GM12872 (cell line): Measurements from ENCODE around the gene FAHD1.

Experiments used
- TF ChIP-seq, protein P1 (sequence below): IDR thresholded peaks from 3 replicates; pipeline ENCODE4 v1.5.1; 2011; ENCODE audit warnings: low read depth, mild to moderate bottlenecking, low read length, moderate library complexity; ENCODE audit not compliant: insufficient read depth

FAHD1 gene

DNA sequence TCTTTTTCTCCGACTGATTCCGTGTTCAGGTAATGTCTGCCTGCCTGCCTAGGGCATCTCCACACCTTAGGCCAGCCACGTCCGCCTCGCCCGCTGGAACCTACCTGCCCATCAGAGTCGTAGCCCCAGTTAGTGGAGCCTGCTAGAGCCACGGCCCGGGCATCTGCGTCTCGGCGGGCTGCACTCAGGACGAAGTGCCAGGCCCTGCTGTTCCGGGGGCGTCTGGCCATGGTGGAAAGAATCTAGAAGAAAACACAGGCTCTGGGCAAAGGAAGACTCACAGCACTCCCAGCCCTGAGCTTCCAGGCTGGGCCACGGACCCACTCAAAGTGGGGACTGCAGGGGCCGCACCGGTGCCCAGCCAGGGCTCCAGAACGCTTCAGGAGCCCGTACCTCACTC lies 45.8 kb upstream of the FAHD1 start:
- TF ChIP-seq, protein P1, sequence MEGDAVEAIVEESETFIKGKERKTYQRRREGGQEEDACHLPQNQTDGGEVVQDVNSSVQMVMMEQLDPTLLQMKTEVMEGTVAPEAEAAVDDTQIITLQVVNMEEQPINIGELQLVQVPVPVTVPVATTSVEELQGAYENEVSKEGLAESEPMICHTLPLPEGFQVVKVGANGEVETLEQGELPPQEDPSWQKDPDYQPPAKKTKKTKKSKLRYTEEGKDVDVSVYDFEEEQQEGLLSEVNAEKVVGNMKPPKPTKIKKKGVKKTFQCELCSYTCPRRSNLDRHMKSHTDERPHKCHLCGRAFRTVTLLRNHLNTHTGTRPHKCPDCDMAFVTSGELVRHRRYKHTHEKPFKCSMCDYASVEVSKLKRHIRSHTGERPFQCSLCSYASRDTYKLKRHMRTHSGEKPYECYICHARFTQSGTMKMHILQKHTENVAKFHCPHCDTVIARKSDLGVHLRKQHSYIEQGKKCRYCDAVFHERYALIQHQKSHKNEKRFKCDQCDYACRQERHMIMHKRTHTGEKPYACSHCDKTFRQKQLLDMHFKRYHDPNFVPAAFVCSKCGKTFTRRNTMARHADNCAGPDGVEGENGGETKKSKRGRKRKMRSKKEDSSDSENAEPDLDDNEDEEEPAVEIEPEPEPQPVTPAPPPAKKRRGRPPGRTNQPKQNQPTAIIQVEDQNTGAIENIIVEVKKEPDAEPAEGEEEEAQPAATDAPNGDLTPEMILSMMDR = no peak

DNA sequence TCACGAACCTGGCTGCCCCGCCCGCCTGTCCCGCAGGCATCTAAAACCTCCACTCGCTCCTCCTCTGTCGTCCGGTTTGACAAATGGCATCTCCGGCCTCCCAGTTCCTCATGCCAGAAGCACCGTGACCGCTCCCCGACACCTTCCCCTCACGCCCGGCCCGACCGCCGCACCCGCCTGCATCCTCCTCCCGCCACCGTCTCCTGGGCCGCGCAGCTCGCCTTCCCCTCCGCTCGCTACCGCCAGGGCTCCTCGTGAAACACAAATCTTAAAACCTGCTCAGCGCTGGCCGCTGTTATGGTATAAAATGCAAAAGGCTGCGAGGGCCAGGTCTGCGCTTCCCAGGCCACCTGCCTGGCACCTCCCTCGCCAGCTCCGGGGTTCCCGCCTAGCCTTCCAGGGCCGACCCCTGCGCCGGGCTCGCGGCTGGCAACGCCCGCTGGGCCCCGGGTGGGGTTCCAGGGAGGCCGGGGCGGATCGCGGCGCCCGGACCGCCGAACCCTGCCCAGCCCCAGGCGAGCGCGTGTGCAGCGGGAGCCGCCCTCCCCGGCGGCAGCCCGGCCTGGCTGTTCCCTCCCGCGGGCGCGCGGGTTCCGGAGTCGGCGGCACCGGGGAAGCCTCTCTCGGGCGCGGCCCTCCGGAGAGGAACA lies 45.1 kb upstream of the FAHD1 start:
- TF ChIP-seq, protein P1 = no peak

DNA sequence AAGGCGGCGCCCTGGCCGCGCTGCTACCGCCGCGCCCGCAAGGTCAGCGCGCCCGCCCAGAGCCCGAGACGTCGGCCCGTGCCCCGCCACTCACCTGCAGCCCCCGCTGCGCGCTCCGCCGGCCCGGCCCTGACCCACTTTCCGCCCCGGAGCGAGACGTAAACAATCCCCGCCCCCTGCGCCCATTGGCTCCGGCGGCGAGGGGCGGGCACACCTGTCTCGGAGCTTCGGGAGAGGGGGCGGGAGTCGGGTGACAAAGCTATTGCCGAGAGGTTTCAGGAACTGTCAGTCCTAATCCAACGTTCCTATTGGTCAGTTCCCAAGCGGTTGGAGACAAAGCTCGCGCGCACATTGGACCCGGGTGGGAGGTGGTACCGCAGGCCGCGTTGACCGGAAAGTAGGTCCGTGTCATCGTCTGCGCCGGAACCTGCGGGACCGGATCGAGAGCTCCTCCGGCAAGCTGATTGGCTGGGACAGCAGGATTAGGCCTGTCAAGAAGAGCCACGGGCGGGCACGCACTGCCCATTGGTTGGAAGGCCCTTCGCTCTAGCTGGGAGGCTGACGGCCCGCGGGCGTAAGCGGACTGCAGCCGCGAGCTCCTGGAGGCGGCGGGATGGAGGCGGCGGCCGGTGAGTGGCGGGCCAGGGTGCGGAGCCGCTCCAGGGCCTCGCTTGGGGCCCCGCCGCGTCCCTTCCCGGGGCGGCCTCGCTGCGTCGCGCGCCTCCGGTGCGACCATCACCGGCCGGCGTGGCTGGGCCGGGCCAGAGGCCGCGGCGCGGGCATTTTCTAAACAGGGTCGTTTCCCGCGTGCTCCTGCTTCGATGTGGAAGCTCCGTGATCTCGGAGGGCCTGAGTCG lies 44.4 kb upstream of the FAHD1 start, which contains the start of the genes NUBP2 and SPSB3:
TSS of gene NUBP2 (plus strand) at position 553 of the 857 bp plus-strand sequence. CDS start at position 614, 61 bp downstream.
TSS of gene SPSB3 (minus strand) at position 164 of the 857 bp plus-strand sequence. CDS start 1,088 bp downstream, outside the sequence.
- TF ChIP-seq, protein P1 = no peak

DNA sequence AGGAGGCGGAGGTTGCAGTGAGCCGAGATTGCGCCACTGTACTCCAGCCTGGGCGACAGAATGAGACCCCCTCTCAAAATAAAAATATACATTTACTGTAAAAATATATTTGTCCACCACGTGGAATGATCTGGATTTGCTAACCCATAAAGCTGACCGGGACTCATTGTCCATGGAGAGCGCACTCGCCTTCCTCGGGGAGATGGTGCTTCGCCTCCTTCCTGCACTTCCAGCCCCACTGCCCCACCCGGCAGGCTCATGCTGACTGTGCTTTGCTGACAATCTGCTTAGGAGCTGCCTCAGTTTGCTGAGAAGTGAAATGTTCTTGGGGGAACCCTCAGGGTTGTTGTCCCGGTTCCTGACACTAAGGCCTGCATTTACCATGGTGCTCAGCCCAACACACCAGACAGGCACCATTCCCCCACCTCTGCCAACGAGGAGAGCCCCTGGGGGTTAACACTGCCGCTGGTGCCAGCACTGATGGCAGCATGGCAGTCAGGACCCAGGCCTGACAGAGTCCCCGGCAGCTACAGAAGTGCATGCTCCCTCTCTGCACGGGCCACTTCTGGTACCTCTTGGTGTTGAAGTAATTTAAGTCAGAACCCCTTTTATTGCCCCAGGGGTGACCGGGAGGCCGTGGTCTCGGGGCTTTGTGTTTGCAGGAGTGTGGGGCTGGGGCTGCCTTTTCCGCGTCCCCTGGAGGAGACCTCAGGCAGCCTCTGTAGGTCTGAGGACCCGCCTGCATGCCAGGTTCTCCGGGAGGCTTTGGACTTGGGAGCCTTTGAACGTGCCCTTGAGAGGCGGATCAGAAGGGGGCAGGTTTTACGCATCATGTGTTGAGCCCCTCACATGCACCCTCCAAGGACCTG lies 41.8 kb upstream of the FAHD1 start:
- TF ChIP-seq, protein P1 = no peak

DNA sequence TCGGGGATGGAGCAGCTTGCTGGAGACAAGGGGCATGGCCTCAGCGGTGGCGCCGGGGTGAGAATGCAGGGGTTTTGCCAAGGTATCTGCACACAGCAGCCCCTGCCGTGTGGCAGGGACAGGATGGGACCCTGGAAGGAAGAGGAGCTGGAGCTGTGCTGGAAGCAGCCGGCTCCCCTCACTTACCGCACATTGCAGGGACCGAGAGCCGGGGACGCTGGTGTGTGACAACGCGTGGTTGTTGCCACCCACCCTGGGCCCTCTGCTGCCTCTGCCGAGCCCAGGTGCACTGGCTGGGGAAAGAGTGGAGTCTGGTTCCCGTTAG lies 41.2 kb upstream of the FAHD1 start:
- TF ChIP-seq, protein P1 = no peak

DNA sequence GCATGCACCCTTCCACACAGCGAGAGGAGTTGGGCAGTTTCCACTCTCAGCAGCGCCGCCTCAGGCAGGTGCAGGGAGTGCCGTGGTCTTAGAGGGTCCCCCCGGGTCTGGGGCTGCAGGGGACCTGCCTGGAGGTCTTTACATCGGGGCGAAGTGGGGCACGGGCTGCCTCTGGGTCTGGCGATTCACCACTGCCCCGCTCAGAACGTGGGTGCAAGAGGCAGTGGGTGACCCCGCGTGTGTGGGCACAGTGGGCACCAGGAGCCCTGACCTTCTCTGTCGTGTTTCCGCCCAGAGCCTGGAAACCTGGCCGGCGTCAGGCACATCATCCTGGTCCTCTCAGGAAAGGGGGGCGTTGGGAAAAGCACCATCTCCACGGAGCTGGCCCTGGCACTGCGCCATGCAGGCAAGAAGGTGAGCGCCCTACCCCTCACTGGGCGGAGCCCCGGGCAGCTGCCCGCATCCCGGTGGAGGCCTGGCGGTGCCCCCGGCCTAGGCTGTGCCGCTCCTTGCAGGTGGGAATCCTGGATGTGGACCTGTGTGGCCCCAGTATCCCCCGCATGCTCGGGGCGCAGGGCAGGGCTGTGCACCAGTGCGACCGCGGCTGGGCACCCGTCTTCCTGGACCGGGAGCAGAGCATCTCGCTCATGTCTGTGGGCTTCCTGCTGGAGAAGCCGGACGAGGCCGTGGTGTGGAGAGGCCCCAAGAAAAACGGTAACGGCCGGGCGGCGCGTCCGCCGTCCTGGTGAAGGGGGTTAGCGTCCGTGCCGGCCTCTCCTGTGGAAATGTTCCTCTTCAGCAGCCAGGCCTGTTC lies 40.6 kb upstream of the FAHD1 start:
- TF ChIP-seq, protein P1 = no peak

DNA sequence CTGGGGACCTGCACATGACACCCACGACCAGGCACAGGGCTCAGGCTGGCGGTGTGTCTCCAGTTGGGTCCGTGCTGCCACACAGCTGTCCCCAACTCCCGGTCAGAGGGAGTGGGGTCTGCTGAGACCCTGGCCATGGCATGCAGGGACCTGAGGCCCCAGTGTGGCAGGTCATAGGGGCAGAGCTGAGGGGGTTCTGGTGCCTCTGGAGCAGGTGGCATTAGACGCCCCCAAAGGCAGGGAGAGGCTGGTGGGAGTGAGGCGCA lies 40.0 kb upstream of the FAHD1 start:
- TF ChIP-seq, protein P1 = no peak
